ENCODE measurements around the gene SLC7A10. TPM values are rescaled to one million over a fixed set of nuclear protein-coding genes. Genes with fewer than 3 reads are reported as not detected.
"Not testable (repeated sequence)": the region's sequence is repeated elsewhere in the genome, so short reads cannot be mapped to it uniquely, and the experiment has no call there.

Gene SLC7A10
- total RNA-seq, 6 experiments from 2014 or later, result not detected

- no peaks in the 10 kb centered on the region for H3K4me1 Mint-ChIP-seq (ENCODE audit: low read depth)
- DNase-seq, result no peak
- no peak overlapping the region for H3K27ac Mint-ChIP-seq
- H3K36me3 Mint-ChIP-seq (ENCODE audit: low read depth), result peaks cover 15% of the 10 kb centered on the region
- H3K27me3 Mint-ChIP-seq (ENCODE audit: insufficient read depth), result peaks cover 22% of the 10 kb centered on the region
- peaks cover 24% of the 10 kb centered on the region for H3K9me3 Mint-ChIP-seq
- no peak for TF ChIP-seq CTCF (IDR thresholded peaks at IDR 0.05)
- no peak overlapping the region for H3K4me3 Mint-ChIP-seq
Observed at GRCh38 chr19:33226550-33227241, 1.0 kb upstream of the SLC7A10 start.

- Mint-ChIP-seq H3K4me1 (ENCODE audit: low read depth) (no peaks in the 10 kb centered on the region), H3K9me3 (peaks cover 24% of the 10 kb centered on the region), H3K4me3 (no peak overlapping the region), H3K27ac (no peak overlapping the region), H3K36me3 (ENCODE audit: low read depth) (peaks cover 15% of the 10 kb centered on the region), H3K27me3 (ENCODE audit: insufficient read depth) (peaks cover 29% of the 10 kb centered on the region)
- TF ChIP-seq CTCF (IDR thresholded peaks at IDR 0.05), result no peak
- DNase-seq, result no peak
Observed at GRCh38 chr19:33224694-33225457, 774 bp downstream of the SLC7A10 start.

GRCh38 chr19:33222255-33222654 lies 3.4 kb downstream of the SLC7A10 start:
- not testable (repeated sequence) for DNase-seq; H3K4me3 Mint-ChIP-seq; H3K9me3 Mint-ChIP-seq; H3K4me1 Mint-ChIP-seq (ENCODE audit: low read depth); H3K27ac Mint-ChIP-seq; H3K36me3 Mint-ChIP-seq (ENCODE audit: low read depth)
- peaks cover 30% of the 10 kb centered on the region for H3K27me3 Mint-ChIP-seq (ENCODE audit: insufficient read depth)

- DNase-seq, result no peak
- Mint-ChIP-seq H3K4me1 (ENCODE audit: low read depth) (no peaks in the 10 kb centered on the region), H3K27ac (no peak overlapping the region), H3K4me3 (no peak overlapping the region), H3K27me3 (ENCODE audit: insufficient read depth) (peaks cover 30% of the 10 kb centered on the region), H3K9me3 (peaks cover 4% of the 10 kb centered on the region; the same call in 1 of the 2 replicates), H3K36me3 (ENCODE audit: low read depth) (no peaks in the 10 kb centered on the region)
- TF ChIP-seq CTCF (IDR thresholded peaks at IDR 0.05), result no peak
Observed at GRCh38 chr19:33221638-33222037, 4.0 kb downstream of the SLC7A10 start.

GRCh38 chr19:33220735-33221134 lies 4.9 kb downstream of the SLC7A10 start:
- peaks cover 27% of the 10 kb centered on the region for H3K27me3 Mint-ChIP-seq (ENCODE audit: insufficient read depth)
- H3K36me3 Mint-ChIP-seq (ENCODE audit: low read depth), result no peaks in the 10 kb centered on the region
- H3K4me3 Mint-ChIP-seq, result no peak overlapping the region
- no peak for TF ChIP-seq CTCF (IDR thresholded peaks at IDR 0.05)
- no peaks in the 10 kb centered on the region for H3K4me1 Mint-ChIP-seq (ENCODE audit: low read depth)
- DNase-seq, result no peak
- H3K27ac Mint-ChIP-seq, result no peak overlapping the region
- H3K9me3 Mint-ChIP-seq, result no peaks in the 10 kb centered on the region

- H3K9me3 Mint-ChIP-seq, result no peaks in the 10 kb centered on the region
Observed at GRCh38 chr19:33220115-33220514, 5.5 kb downstream of the SLC7A10 start.

More at GRCh38 chr19:33220115-33220514, 5.5 kb downstream of the SLC7A10 start:
- H3K27me3 Mint-ChIP-seq (ENCODE audit: insufficient read depth), result peaks cover 27% of the 10 kb centered on the region
- H3K4me1 Mint-ChIP-seq (ENCODE audit: low read depth), result no peaks in the 10 kb centered on the region
- H3K4me3 Mint-ChIP-seq, result no peak overlapping the region
- no peak for DNase-seq
- H3K36me3 Mint-ChIP-seq (ENCODE audit: low read depth), result no peaks in the 10 kb centered on the region
- no peak for TF ChIP-seq CTCF (IDR thresholded peaks at IDR 0.05)
- H3K27ac Mint-ChIP-seq, result no peak overlapping the region
